ENCODE results near the gene TVP23B.
"Not testable (repeated sequence)": the region's sequence is repeated elsewhere in the genome, so short reads cannot be mapped to it uniquely, and the experiment has no call there.

GRCh38 chr17:18816489-18817371 is 35.7 kb downstream of the TVP23B start:
- TF ChIP-seq CTCF (conservative IDR thresholded peaks at IDR 0.05; ENCODE audit: low read length), result peak; percentile 59
- not testable (repeated sequence) for TF ChIP-seq EZH2phosphoT487 (IDR thresholded peaks at IDR 0.05; ENCODE audit: borderline replicate concordance)

Measured in Loucy (cell line).